Stimulated activated naive CD8-positive, alpha-beta T cell treated with anti-CD3 and anti-CD28 coated beads, Interleukin-15, Interleukin-2, amounts not matched to agents 100 ng/mL and 50 ng/mL, for 24 hours (primary cell): Measurements from ENCODE around the gene NT5E.
"Not testable (repeated sequence)": the region's sequence is repeated elsewhere in the genome, so short reads cannot be mapped to it uniquely, and the experiment has no call there.

Source experiments
- H3K27ac Mint-ChIP-seq: one replicate; pipeline ENCODE4 v1.8.0; 2021; ENCODE audit warnings: mild to moderate bottlenecking, mixed read lengths
- H3K27me3 Mint-ChIP-seq: one replicate; pipeline ENCODE4 v1.8.0; 2021; ENCODE audit warnings: mixed read lengths
- H3K36me3 Mint-ChIP-seq: one replicate; pipeline ENCODE4 v1.8.0; 2021; ENCODE audit warnings: low read depth, mixed read lengths
- H3K4me1 Mint-ChIP-seq: one replicate; pipeline ENCODE4 v1.8.0; 2021; ENCODE audit warnings: low read depth, mixed read lengths
- H3K4me3 Mint-ChIP-seq: one replicate; pipeline ENCODE4 v1.8.0; 2021; ENCODE audit warnings: mild to moderate bottlenecking, mixed read lengths
- H3K9me3 Mint-ChIP-seq: one replicate; pipeline ENCODE4 v1.8.0; 2021; ENCODE audit warnings: mixed read lengths

Gene NT5E

GRCh38 chr6:85524281-85524680, 74.4 kb downstream of the NT5E start:
- not testable (repeated sequence) for H3K4me1 Mint-ChIP-seq, H3K4me3 Mint-ChIP-seq, H3K27me3 Mint-ChIP-seq, H3K9me3 Mint-ChIP-seq, H3K27ac Mint-ChIP-seq
- peaks cover 57% of the 10 kb centered on the region for H3K36me3 Mint-ChIP-seq

GRCh38 chr6:85537055-85537494, 87.2 kb downstream of the NT5E start:
- Mint-ChIP-seq H3K4me1 (no peaks in the 10 kb centered on the region), H3K27ac (no peak overlapping the region)

GRCh38 chr6:85544776-85545175, 94.9 kb downstream of the NT5E start:
- Mint-ChIP-seq H3K27me3 (no peaks in the 10 kb centered on the region), H3K9me3 (peaks cover 4% of the 10 kb centered on the region), H3K27ac (no peak overlapping the region), H3K4me1 (no peaks in the 10 kb centered on the region), H3K4me3 (no peak overlapping the region), H3K36me3 (peaks cover 41% of the 10 kb centered on the region)

More at GRCh38 chr6:85537055-85537494, 87.2 kb downstream of the NT5E start:
- Mint-ChIP-seq H3K27me3 (no peaks in the 10 kb centered on the region), H3K9me3 (no peaks in the 10 kb centered on the region), H3K4me3 (no peak overlapping the region), H3K36me3 (peaks cover 14% of the 10 kb centered on the region)
